Activated naive CD4-positive, alpha-beta T cell treated with anti-CD3 and anti-CD28 coated beads, Interleukin-2, amount 10 ng/mL, durations not matched to agents 7 days and 5 days (primary cell): Measurements from ENCODE around the gene LONRF2.
"Not testable (repeated sequence)": the region's sequence is repeated elsewhere in the genome, so short reads cannot be mapped to it uniquely, and the experiment has no call there.

Experiments used
- CTCF ChIA-PET: fragments of 350-600 bp; sonication (Branson Sonifier 250); formaldehyde crosslinking; loops from one replicate; lab custom pipeline; 2021; ENCODE audit warnings: antibody characterized with exemption; lab: Charles Lee
- DNase-seq: peaks from one replicate; pipeline ENCODE4 v3.0.0-alpha.2; 2020
- H3K27ac Mint-ChIP-seq: one replicate; pipeline ENCODE4 v1.8.0; 2021; ENCODE audit warnings: mild to moderate bottlenecking, moderate library complexity, mixed read lengths
- H3K27me3 Mint-ChIP-seq: one replicate; pipeline ENCODE4 v1.8.0; 2021; ENCODE audit warnings: mild to moderate bottlenecking, mixed read lengths
- H3K36me3 Mint-ChIP-seq: one replicate; pipeline ENCODE4 v1.8.0; 2021; ENCODE audit warnings: mixed read lengths
- H3K4me1 Mint-ChIP-seq: one replicate; pipeline ENCODE4 v1.8.0; 2021; ENCODE audit warnings: mixed read lengths
- H3K4me3 Mint-ChIP-seq: one replicate; pipeline ENCODE4 v1.8.0; 2021; ENCODE audit warnings: mild to moderate bottlenecking, moderate library complexity, mixed read lengths
- H3K9me3 Mint-ChIP-seq: one replicate; pipeline ENCODE4 v1.8.0; 2021; ENCODE audit warnings: mixed read lengths

Gene LONRF2

GRCh38 chr2:100248556-100248955, 73.7 kb downstream of the LONRF2 start:
- not testable (repeated sequence) for H3K9me3 Mint-ChIP-seq, H3K27ac Mint-ChIP-seq, H3K4me1 Mint-ChIP-seq, H3K36me3 Mint-ChIP-seq, DNase-seq, H3K4me3 Mint-ChIP-seq
- peaks cover 15% of the 10 kb centered on the region for H3K27me3 Mint-ChIP-seq
- CTCF ChIA-PET: interaction anchor here (1.2 kb wide), 1 partner anchor 429 kb away, joined by 3 read pairs; no protein-coding TSS in a partner anchor

GRCh38 chr2:100248044-100248330, 74.3 kb downstream of the LONRF2 start:
- Mint-ChIP-seq H3K9me3 (no peaks in the 10 kb centered on the region), H3K27me3 (peaks cover 17% of the 10 kb centered on the region), H3K4me1 (no peaks in the 10 kb centered on the region), H3K27ac (no peak overlapping the region), H3K4me3 (no peak overlapping the region), H3K36me3 (no peaks in the 10 kb centered on the region)
- CTCF ChIA-PET: interaction anchor here (1.2 to 2.4 kb wide), 2 partner anchors 14 to 429 kb away, joined by 3 to 10 read pairs; no protein-coding TSS in a partner anchor
- no peak for DNase-seq

GRCh38 chr2:100247256-100248043, 74.9 kb downstream of the LONRF2 start:
- DNase-seq: no peak
- Mint-ChIP-seq H3K9me3 (no peaks in the 10 kb centered on the region), H3K4me3 (no peak overlapping the region), H3K27ac (no peak overlapping the region), H3K4me1 (no peaks in the 10 kb centered on the region), H3K27me3 (peaks cover 21% of the 10 kb centered on the region), H3K36me3 (no peaks in the 10 kb centered on the region)
- CTCF ChIA-PET: interaction anchor here (1.1 to 2.8 kb wide), 6 partner anchors 15 to 690 kb away, joined by 3 to 14 read pairs (median 11); no protein-coding TSS in a partner anchor

- DNase-seq: peak; percentile 42
- Mint-ChIP-seq H3K36me3 (no peaks in the 10 kb centered on the region), H3K9me3 (no peaks in the 10 kb centered on the region), H3K27ac (no peak overlapping the region), H3K27me3 (peaks cover 20% of the 10 kb centered on the region), H3K4me1 (no peaks in the 10 kb centered on the region), H3K4me3 (no peak overlapping the region)
- CTCF ChIA-PET: interaction anchor here (1.0 to 2.8 kb wide), 7 partner anchors 8 to 689 kb away, joined by 3 to 14 read pairs (median 10); no protein-coding TSS in a partner anchor
Measured at GRCh38 chr2:100246163-100247145, 75.8 kb downstream of the LONRF2 start.

GRCh38 chr2:100245681-100246080, 76.6 kb downstream of the LONRF2 start:
- peaks cover 20% of the 10 kb centered on the region for H3K27me3 Mint-ChIP-seq
- no peaks in the 10 kb centered on the region for H3K4me1 Mint-ChIP-seq
- CTCF ChIA-PET: interaction anchor here (0.9 to 2.8 kb wide), 7 partner anchors 9 to 688 kb away, joined by 3 to 14 read pairs (median 10); no protein-coding TSS in a partner anchor
- H3K4me3 Mint-ChIP-seq: no peak overlapping the region
- H3K36me3 Mint-ChIP-seq: no peaks in the 10 kb centered on the region
- H3K9me3 Mint-ChIP-seq: no peaks in the 10 kb centered on the region
- no peak overlapping the region for H3K27ac Mint-ChIP-seq
- DNase-seq: no peak

- peaks cover 20% of the 10 kb centered on the region for H3K27me3 Mint-ChIP-seq
- CTCF ChIA-PET: interaction anchor here (0.9 to 2.8 kb wide), 5 partner anchors 13 to 688 kb away, joined by 3 to 14 read pairs (median 12); no protein-coding TSS in a partner anchor
- no peak overlapping the region for H3K4me3 Mint-ChIP-seq
- H3K4me1 Mint-ChIP-seq: no peaks in the 10 kb centered on the region
- no peaks in the 10 kb centered on the region for H3K9me3 Mint-ChIP-seq
- H3K36me3 Mint-ChIP-seq: no peaks in the 10 kb centered on the region
- DNase-seq: no peak
- no peak overlapping the region for H3K27ac Mint-ChIP-seq
Measured at GRCh38 chr2:100244881-100245605, 77.3 kb downstream of the LONRF2 start.

- Mint-ChIP-seq H3K4me3 (no peak overlapping the region), H3K9me3 (no peaks in the 10 kb centered on the region), H3K36me3 (no peaks in the 10 kb centered on the region), H3K27me3 (peaks cover 20% of the 10 kb centered on the region), H3K4me1 (no peaks in the 10 kb centered on the region), H3K27ac (no peak overlapping the region)
- CTCF ChIA-PET: interaction anchor here (1.7 kb wide), 1 partner anchor 425 kb away, joined by 7 read pairs; no protein-coding TSS in a partner anchor
- DNase-seq: no peak
Measured at GRCh38 chr2:100243631-100244030, 78.7 kb downstream of the LONRF2 start.

- Mint-ChIP-seq H3K9me3 (no peaks in the 10 kb centered on the region), H3K36me3 (no peaks in the 10 kb centered on the region), H3K27me3 (peaks cover 20% of the 10 kb centered on the region), H3K27ac (no peak overlapping the region), H3K4me1 (no peaks in the 10 kb centered on the region), H3K4me3 (no peak overlapping the region)
- CTCF ChIA-PET: interaction anchor here (1.1 to 2.9 kb wide), 5 partner anchors 19 to 687 kb away, joined by 6 to 23 read pairs (median 8); no protein-coding TSS in a partner anchor
- DNase-seq: peak; percentile 71
Measured at GRCh38 chr2:100242891-100243619, 79.2 kb downstream of the LONRF2 start.

- H3K4me1 Mint-ChIP-seq: no peaks in the 10 kb centered on the region
- peaks cover 19% of the 10 kb centered on the region for H3K27me3 Mint-ChIP-seq
- H3K36me3 Mint-ChIP-seq: no peaks in the 10 kb centered on the region
- no peak overlapping the region for H3K27ac Mint-ChIP-seq
- CTCF ChIA-PET: interaction anchor here (0.9 to 2.9 kb wide), 6 partner anchors 19 to 686 kb away, joined by 3 to 23 read pairs (median 7); no protein-coding TSS in a partner anchor
- no peaks in the 10 kb centered on the region for H3K9me3 Mint-ChIP-seq
- no peak overlapping the region for H3K4me3 Mint-ChIP-seq
- no peak for DNase-seq
Measured at GRCh38 chr2:100242476-100242875, 79.8 kb downstream of the LONRF2 start.

GRCh38 chr2:100241236-100241635, 81.1 kb downstream of the LONRF2 start:
- no peaks in the 10 kb centered on the region for H3K9me3 Mint-ChIP-seq
- CTCF ChIA-PET: interaction anchor here (1.0 to 2.9 kb wide), 4 partner anchors 129 to 682 kb away, joined by 3 to 23 read pairs (median 12); no protein-coding TSS in a partner anchor
- no peaks in the 10 kb centered on the region for H3K36me3 Mint-ChIP-seq
- DNase-seq: no peak
- H3K27ac Mint-ChIP-seq: no peak overlapping the region
- H3K4me1 Mint-ChIP-seq: no peaks in the 10 kb centered on the region
- H3K27me3 Mint-ChIP-seq: peaks cover 11% of the 10 kb centered on the region
- no peak overlapping the region for H3K4me3 Mint-ChIP-seq

GRCh38 chr2:100240386-100240785, 81.9 kb downstream of the LONRF2 start:
- no peak for DNase-seq
- Mint-ChIP-seq H3K4me1 (peaks cover 7% of the 10 kb centered on the region), H3K27me3 (peaks cover 8% of the 10 kb centered on the region), H3K27ac (no peak overlapping the region), H3K4me3 (no peak overlapping the region), H3K9me3 (no peaks in the 10 kb centered on the region), H3K36me3 (no peaks in the 10 kb centered on the region)
- CTCF ChIA-PET: interaction anchor here (2.8 to 2.9 kb wide), 2 partner anchors 421 to 681 kb away, joined by 20 to 23 read pairs; no protein-coding TSS in a partner anchor

- Mint-ChIP-seq H3K4me3 (no peak overlapping the region), H3K36me3 (no peaks in the 10 kb centered on the region), H3K4me1 (peaks cover 15% of the 10 kb centered on the region), H3K27ac (no peak overlapping the region), H3K27me3 (peaks cover 8% of the 10 kb centered on the region), H3K9me3 (no peaks in the 10 kb centered on the region)
- CTCF ChIA-PET: interaction anchor here (2.8 to 2.9 kb wide), 2 partner anchors 421 to 680 kb away, joined by 20 to 23 read pairs; no protein-coding TSS in a partner anchor
- DNase-seq: no peak
Measured at GRCh38 chr2:100239486-100240210, 82.7 kb downstream of the LONRF2 start.
